ENCODE data around the gene BHLHA9. TPM values are rescaled to one million over a fixed set of nuclear protein-coding genes. Genes with fewer than 3 reads are reported as not detected.

The BHLHA9 gene
- total RNA-seq, 2 donors from 2014 or later: not detected

GRCh38 chr17:1255041-1255440 lies 15.2 kb upstream of the BHLHA9 start:
- ATAC-seq (ENCODE audit: insufficient number of reproducible peaks, low FRiP score, low read depth): no peak
- H3K27ac ChIP-seq: no peak overlapping the region
- peaks cover 6 to 11% of the 10 kb centered on the region in 2 donors for H3K4me1 ChIP-seq (ENCODE audit: control insufficient read depth in 1 of 2, low read depth in 2 of 2)
- no peaks in the 10 kb centered on the region for H3K36me3 ChIP-seq
- H3K9me3 ChIP-seq: no peaks in the 10 kb centered on the region
- no peak for TF ChIP-seq CTCF (IDR thresholded peaks at IDR 0.05)
- no peak overlapping the region for H3K4me3 ChIP-seq
- no peak for DNase-seq (ENCODE audit: low spot score)
- H3K27me3 ChIP-seq (replicated peaks; ENCODE audit: insufficient read depth): no peaks in the 10 kb centered on the region

DNA sequence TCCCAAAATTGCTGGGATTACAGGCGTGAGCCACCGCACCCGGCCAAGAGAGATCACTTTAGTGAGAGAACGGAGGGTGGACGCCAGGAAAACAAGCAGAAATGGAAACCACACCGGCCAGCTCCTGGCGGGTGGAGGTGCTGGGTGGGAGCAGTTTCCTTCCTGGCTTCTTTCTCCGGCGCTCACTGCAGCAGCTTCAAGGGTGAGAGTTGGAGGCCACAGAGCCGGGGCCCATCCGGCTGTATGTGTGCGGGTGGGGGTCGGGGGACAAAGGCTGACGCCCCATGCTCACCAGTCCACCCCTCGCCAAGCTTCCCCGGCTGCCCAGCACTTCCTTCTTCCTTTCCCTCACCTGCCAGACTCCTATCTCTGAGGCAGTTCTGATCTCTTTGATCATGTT lies 13.5 kb upstream of the BHLHA9 start:
- no peak for ATAC-seq (ENCODE audit: insufficient number of reproducible peaks, low FRiP score, low read depth)
- Histone ChIP-seq H3K36me3 (no peaks in the 10 kb centered on the region), H3K27me3 (replicated peaks; ENCODE audit: insufficient read depth) (no peaks in the 10 kb centered on the region), H3K27ac (no peak overlapping the region), H3K4me3 (no peak overlapping the region), H3K9me3 (no peaks in the 10 kb centered on the region), H3K4me1 (ENCODE audit: control insufficient read depth in 1 of 2, low read depth in 2 of 2) (peaks cover 9 to 14% of the 10 kb centered on the region in 2 donors)
- no peak for TF ChIP-seq CTCF (IDR thresholded peaks at IDR 0.05)
- DNase-seq (ENCODE audit: low spot score): no peak

DNA sequence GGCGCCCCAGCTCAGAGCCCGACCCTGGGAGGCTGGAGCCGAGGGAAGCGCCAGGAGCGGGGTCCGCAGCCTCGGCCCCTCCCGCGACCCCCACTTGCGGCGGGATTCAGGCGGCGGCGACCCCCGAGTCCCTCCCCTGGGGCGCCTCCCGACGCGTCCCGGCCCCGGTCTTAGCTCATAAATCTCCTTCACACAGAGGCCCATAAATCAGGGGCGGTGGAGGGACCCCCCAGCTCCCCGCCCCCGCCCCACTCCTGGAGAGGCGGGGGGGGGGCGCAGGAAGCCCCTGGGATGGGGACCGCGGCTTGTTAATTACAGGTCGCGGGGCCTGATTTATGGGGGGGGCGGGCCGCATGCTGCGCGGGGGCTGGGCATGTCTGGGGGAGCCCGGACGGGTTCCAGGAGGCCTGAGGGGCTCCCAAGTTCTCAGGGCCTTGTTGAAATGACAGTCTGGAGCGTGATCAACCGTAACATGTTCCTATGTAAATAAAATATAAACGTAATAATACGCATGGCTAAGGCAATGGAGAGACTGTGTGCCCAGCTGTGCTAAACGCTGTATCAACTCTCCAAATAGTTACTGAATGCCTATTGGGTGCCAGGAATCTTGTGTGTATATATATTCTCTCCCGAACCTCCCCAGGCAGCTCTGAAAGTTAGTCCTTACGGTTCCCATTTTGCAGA lies 10.0 kb upstream of the BHLHA9 start:
- H3K27ac ChIP-seq: peak overlapping the region in 1 of 2 donors; percentile 82

GRCh38 chr17:1260770-1261161 lies 9.5 kb upstream of the BHLHA9 start:
- Histone ChIP-seq H3K4me1 (ENCODE audit: control insufficient read depth in 1 of 2, low read depth in 2 of 2) (peaks cover 4 to 7% of the 10 kb centered on the region in 2 donors), H3K4me3 (no peak overlapping the region), H3K27ac (no peak overlapping the region), H3K27me3 (replicated peaks; ENCODE audit: insufficient read depth) (no peaks in the 10 kb centered on the region), H3K36me3 (no peaks in the 10 kb centered on the region), H3K9me3 (no peaks in the 10 kb centered on the region)
- DNase-seq (ENCODE audit: low spot score): no peak
- TF ChIP-seq CTCF (IDR thresholded peaks at IDR 0.05): no peak
- no peak for ATAC-seq (ENCODE audit: insufficient number of reproducible peaks, low FRiP score, low read depth)

More for the DNA sequence above, 10.0 kb upstream of the BHLHA9 start:
- no peak for TF ChIP-seq CTCF (IDR thresholded peaks at IDR 0.05)
- ATAC-seq (ENCODE audit: insufficient number of reproducible peaks, low FRiP score, low read depth) (no peak), DNase-seq (ENCODE audit: low spot score) (no peak)
- Histone ChIP-seq H3K36me3 (no peaks in the 10 kb centered on the region), H3K9me3 (no peaks in the 10 kb centered on the region), H3K27me3 (replicated peaks; ENCODE audit: insufficient read depth) (no peaks in the 10 kb centered on the region), H3K4me3 (peak overlapping the region; percentile 76), H3K4me1 (ENCODE audit: control insufficient read depth in 1 of 2, low read depth in 2 of 2) (peaks cover 4 to 7% of the 10 kb centered on the region in 2 donors)

GRCh38 chr17:1264196-1264595 lies 6.0 kb upstream of the BHLHA9 start:
- Histone ChIP-seq H3K9me3 (no peaks in the 10 kb centered on the region), H3K27ac (no peak overlapping the region), H3K36me3 (no peaks in the 10 kb centered on the region), H3K4me1 (ENCODE audit: control insufficient read depth in 1 of 2, low read depth in 2 of 2) (peaks cover 7 to 12% of the 10 kb centered on the region in 2 donors), H3K4me3 (no peak overlapping the region), H3K27me3 (replicated peaks; ENCODE audit: insufficient read depth) (no peaks in the 10 kb centered on the region)
- ATAC-seq (ENCODE audit: insufficient number of reproducible peaks, low FRiP score, low read depth) (no peak), DNase-seq (ENCODE audit: low spot score) (no peak)
- TF ChIP-seq CTCF (IDR thresholded peaks at IDR 0.05): no peak

Measured in thoracic aorta (tissue), 2 donors.